GM21529 (cell line): ENCODE measurements around the gene BMP2K.
A peak's percentile ranks its signal among the peaks of the same experiment; 100 is the strongest.
"Not testable (repeated sequence)": the region's sequence is repeated elsewhere in the genome, so short reads cannot be mapped to it uniquely, and the experiment has no call there.

Experiments
- ATAC-seq: cut with Tn5 transposase; IDR thresholded peaks from one replicate; pipeline ENCODE4 v1.9.1; 2021; ENCODE audit not compliant: unreplicated experiment

The BMP2K gene

DNA sequence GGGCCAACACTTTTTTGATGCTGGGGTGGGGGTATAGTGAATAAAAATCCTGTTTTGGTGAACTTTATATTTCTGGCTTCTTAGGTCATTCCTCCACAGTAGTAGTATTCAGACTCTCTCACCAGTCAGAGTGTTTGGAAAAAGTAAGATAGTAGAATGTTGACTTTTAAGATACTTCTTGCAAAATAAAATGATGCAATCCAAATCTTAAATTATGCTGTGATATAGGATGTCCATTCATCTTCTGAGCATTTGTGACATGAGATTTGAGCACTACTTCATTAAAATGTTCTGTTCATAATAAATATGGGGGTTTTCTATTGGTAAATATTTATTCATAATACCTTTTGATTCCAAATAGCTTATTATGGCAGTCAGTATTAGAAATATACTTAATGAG is 70.1 kb downstream of the BMP2K start:
- ATAC-seq, result no peak

DNA sequence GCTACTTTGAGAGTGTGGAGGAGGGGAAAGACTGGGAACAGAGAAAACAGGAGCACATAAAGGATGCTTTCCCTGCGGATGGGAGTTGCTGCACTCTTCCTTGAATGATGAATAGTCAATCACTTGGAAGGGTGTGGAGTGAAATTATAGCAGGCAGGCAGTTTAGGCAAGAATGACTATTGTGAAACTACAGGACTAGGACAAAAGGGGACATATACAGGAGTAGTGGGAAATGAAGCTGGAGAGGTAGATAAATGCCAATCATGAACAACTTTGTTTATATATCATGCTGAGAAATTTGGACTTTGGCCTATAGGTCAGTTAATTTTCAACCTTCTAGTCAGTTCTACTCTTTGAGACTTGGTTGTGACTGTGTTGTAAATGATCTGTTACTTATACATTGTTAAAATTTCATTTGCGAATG is 86.2 kb downstream of the BMP2K start:
- ATAC-seq, result no peak

DNA sequence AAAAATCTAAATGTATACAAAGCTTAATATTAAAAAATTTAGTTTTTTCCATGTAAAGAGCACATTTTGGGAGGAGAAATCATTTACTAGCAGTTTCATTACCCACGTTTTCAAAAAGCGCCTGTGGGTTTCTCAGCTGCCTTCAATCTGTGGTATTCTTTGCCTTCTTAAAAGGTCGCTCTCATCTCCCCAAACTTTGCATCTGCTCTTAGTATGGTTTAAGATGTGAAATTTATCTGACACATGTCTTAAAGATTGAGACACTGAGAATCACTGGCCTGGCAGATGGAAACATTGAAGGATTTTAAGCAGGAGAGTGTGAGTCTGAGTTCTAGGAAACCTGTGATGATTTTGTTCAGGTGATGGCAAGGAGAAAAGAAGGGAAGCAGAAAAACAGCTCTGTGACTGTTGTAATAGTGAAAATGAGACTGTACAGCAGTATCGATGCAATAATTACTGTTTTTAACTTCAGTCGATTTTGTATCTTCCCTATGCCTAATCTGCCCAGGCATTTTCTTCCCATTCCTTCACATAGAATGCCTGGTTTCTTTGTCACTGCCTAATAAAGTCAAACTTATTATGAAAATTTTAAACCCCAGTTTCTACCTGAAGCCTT is 87.2 kb downstream of the BMP2K start:
- peak; percentile 74 for ATAC-seq

DNA sequence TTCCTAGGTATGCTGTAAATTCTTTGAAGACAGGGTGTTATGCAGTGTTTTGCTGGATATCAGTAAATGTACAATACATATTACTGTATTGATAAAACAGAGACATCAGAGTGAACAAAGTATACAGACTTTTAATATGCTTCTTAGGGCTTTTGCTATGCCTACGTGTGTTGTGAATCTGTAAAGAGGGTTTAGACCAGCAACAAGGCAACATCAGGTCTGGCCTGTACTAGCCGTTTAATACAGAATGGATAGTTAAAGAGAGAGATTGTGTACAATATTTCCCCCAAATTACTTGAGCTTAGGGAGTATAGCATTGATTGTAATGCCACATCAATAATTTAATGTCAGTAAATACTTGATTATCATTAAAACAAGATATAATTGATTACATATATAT is 87.8 kb downstream of the BMP2K start:
- ATAC-seq, result no peak

DNA sequence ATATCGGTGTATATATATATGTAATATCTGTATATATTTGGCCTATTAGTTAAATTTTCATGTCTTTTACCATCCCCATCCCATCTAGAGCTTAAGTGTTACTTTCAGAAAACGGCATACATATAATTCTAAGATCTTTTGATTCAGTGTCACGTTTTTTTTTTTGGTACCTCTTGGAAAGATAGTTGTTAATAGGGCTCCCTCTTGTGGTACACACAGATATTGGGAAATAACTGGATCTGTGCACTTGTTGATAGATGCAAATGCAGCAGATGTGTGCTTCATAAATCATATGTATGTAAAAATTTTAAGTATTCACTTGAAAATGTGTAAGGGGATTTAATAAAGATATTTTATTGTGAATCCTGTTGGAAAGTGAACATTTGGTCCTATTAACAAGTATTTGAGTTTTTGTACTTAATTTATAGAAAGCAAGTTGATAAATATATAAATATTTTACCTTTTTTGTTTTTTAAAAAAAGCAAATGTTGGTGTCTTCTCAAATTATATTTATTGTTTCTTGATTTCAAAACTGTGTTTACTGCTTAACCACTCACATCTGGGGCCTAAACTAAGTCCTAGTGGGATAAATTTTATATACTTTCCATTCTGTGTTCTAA is 88.4 kb downstream of the BMP2K start:
- ATAC-seq, result peak; percentile 52

DNA sequence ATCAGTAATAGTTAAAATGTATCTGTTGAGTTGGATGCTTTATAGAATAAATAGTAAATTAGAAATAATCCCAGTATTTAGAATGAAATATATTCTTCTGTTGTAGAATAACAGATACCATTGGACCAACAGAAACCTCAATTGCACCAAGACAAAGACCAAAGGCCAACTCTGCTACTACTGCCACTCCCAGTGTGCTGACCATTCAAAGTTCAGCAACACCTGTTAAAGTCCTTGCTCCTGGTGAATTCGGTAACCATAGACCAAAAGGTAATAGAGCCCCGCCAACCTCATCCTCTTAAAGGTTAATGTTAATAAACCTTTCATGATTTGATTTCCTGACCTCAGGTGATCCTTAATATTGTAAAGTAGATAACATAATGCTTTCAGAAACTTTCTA is 89.3 kb downstream of the BMP2K start:
- ATAC-seq, result no peak

DNA sequence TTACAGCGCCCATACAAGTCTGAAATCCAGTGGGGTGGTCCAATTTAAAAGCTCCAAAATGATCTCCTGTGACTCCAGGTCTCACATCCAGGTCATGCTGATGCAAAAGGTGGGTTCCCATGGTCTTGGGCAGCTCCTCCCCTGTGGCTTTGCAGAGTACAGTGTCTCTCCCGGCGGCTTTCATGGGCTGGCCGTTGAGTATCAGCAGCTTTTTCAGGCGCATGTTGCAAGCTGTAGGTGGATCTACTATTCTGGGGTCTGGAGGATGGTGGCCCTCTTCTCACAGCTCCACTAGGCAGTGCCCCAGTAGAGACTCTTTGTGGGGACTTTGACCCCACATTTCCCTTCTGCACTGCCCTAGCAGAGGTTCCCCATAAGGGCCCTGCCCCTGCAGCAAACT is 92.6 kb downstream of the BMP2K start:
- not testable (repeated sequence) for ATAC-seq

DNA sequence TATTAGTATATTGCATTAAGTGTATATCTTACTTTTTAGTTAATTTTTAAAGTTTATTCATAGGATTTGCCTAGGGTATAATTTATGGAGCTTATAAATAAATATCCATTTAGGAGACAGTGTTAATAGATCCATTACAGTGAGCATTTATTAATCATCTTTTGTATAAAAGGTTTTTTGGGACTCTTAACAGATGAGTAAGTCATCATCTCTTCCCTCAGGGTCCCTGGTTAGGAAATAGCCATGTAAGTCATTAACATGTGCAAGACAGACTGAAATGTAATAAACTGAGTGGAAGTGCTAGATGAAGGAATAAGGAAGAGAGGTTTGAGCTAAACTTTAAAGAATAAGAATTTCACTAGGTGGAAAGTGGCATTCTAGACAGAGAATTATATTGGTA is 93.9 kb downstream of the BMP2K start:
- no peak for ATAC-seq

DNA sequence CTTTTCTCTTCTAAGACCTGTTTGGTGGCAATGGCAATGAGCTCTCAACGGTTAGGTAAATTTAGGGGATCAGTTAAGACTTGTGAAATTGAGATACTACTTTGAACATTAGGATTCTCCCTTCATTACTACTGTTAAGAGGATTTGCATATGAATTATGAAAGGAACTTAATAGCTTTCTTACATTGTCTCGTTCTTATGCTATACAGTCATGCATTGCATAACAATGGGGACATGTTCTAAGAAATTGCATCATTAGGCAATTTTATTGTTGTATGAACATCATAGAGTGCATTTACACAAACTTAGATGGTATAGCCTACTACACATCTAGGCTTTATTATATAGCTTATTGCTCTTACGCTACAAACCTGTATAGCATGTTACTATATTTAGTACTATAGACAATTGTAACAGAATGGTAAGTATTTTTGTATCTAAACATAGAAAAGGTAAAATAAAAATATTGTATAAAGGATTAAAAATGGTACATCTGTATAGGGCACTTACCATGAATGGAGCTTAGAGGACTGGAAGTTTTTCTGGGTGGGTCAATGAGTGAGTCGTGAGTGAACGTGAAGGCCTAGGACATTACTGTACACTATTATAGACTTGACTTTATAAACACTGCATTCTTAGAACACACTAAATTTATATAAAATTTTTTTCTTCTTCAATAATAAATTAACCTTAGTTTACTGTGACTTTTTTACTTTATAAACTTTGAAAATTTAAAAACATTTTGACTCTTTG is 100.6 kb downstream of the BMP2K start:
- no peak for ATAC-seq

DNA sequence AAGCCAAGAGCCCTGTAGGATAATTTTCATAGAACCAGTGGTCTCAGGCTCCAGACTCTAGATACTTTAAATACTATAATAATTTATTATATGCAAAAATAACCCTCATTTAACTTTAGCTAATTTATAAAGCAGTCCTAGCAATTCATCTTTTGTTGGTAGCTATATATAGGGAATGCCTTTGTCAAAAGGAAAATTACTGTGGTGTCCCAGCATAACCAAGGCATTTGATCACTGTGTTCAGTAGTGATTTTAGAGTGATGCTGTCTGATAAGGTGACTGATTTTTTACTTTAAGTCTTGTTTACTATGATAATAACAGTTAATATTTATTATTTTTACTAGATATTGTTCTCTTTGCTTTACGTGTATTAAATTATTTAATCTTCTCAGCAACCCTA is 101.9 kb downstream of the BMP2K start:
- no peak for ATAC-seq

DNA sequence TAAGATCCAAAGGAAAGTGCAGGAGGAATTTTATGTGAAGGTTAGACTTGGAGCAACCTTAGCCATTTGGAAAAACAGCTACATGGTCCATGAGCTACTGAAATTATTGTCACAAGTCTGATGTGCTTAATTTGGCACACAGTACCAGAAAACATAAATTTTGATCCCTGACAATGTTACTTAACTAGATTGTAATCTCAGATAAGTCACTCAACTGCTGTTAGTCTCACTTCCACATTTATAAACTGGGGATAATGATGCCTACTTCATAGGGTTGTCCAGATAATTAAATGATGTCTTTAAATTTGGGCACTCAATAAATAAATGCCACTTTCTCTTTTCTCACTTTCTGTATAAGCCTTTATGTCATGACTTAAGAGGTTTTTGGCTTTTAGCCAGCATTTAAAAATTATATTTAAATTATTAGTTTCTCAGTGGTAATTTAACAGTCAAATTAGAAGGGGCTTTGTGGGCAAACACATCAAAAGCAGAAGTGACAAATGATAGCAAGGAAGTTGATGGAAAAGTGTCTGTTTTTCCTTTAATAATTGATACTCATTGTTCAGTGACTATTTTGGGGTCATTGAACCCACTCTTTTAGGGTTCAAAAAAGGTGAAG is 104.8 kb downstream of the BMP2K start:
- peak; percentile 53 for ATAC-seq

DNA sequence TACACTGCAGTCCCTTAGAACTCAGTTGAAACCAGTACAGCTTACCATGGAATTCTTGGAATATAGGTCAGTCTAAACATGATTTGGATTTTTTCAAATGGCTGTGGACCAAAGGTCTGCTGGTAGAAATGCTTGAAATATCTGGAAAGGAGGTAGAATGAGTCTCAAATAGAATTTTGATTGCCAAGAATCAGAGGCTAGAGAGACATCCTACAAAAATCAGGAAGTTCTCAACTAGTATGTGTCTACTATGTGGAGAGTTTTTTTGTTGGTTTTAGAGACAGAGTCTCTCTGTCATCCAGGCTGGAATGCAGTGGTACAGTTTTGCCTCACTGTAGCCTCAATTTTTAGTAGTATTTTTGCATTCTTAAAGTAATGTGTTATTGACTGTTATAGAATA is 109.4 kb downstream of the BMP2K start:
- ATAC-seq, result no peak

DNA sequence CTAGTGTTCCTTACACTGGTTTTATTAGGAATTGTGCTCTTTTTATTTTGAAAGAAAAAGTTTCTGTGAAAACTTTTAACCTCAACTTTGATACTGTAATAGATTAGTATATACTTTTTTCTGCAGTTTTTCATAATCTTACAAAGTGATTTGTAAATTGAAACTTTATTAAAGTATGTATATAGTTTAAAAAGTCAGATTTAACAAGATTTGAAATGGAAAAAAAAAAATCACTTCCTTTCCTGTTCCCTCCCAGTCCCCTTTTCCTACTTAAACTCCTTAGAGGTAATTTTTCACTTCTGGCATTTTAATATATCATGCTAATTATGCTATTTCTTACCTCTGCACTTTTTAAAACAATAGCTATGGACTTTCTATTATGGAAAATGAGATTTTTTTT is 113.8 kb downstream of the BMP2K start:
- no peak for ATAC-seq

DNA sequence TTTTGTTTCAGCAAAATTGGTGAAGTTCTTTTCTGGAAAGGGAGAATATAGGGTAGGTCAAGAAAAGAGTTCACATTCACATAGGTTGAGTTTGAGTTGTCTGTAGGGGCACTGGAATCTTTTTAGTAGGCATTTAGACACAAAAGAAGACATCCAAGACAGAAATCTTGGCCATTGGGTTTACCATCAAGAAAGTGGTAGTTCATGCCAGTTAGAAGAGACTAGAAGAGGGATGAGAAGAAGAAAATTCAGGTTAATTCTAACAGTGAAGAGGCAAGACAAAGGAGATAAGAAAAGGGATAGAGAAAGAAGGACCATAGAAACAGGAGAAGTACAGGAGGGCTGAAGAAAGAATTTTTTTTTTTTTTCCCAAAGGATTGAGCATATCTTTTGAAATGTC is 123.2 kb downstream of the BMP2K start:
- ATAC-seq, result no peak

DNA sequence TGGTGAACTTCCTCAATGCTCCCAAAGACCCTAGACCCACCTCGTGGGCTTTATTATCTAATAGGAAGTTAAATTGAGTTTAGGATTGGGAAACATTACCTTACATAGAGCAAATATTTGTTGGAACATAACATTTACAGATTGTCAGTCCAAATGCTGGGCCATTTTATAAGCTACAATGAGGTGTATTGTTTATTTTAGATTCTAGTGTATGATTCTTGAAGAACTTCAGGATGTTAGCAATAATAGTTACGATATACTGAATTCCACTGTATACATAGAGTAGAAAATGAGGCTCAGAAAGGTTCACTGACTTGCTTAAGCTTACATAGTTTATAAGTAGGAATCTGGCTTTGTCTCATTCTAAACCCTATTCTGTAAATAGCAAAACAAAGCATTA is 125.7 kb downstream of the BMP2K start:
- ATAC-seq, result no peak

DNA sequence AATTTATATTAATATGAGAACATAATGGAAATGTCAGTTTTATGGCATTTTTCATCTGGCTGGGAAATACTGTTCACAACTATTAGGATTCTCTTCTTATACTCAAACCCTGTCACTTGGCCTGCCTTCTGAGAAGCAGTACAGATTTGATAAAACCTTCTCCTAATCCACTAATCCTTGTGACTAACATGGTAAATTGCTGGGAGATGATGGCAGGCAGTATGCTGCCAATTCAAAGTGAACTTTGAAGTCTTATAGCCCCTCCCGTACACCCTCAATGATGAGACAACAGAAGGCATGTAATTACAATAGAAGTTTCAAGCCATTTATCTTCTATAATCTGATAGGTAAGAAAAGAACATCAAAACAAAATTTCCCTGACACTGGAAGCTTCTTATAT is 126.1 kb downstream of the BMP2K start:
- no peak for ATAC-seq

DNA sequence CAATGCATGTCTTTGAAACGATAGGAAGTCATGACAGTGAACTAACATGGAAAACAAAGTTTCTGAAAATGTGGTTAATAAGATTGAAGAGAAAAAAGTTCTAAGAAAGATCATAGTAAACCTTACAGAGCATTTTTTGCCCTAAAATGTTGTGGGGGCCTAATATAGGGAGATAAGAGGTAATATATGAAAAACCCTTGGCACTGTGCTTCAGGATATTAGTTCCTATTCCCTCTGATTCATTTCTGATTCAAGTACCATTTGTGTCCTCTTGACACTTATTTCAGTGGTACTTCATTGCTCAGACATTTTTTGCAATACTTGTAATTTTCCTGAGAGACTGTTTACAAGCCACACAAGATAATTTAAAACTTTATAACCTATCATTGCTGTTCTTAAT is 128.0 kb downstream of the BMP2K start:
- ATAC-seq, result no peak

DNA sequence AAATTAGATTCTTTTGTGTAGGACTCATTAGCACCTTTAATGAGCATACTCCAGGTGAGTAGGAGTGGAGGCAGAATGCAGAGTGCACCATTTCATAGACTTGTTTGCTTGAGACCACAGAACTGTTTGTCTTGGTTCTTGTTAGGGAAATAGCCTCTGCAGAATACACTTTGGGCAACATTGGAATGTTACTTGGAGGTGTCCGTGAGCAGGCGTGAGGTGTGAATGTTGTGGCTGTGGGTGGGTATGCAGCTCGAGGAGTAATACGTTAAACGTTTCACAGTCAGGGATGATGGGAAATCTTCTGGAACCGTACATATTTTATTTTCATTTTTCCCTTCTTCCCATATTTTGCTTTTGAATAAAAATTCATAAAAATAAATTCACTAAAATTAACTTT is 131.5 kb downstream of the BMP2K start:
- ATAC-seq, result no peak

DNA sequence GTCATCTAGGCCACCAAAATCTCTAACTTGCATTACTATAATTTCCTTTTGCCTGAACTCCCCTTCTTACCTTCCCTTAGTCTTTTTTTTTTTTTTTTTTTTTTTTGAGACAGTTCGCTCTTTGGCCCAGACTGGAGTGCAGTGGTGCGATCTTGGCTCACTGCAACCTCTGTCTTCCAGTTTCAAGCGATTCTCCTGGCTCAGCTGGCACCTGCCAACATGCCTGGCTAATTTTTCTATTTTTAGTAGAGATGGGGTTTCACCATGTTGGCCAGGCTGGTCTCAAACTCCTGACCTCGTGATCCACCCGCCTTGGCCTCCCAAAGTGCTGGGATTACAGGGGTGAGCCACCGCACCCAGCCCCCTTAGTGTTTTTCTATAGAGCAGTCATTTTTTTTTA is 132.8 kb downstream of the BMP2K start:
- ATAC-seq, result not testable (repeated sequence)

DNA sequence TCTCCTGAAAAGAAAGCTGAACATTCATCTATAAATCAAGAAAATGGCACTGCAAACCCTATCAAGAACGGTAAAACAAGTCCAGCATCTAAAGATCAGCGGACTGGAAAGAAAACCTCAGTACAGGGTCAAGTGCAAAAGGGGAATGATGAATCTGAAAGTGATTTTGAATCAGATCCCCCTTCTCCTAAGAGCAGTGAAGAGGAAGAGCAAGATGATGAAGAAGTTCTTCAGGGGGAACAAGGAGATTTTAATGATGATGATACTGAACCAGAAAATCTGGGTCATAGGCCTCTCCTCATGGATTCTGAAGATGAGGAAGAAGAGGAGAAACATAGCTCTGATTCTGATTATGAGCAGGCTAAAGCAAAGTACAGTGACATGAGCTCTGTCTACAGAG is 134.5 kb downstream of the BMP2K start:
- no peak for ATAC-seq

DNA sequence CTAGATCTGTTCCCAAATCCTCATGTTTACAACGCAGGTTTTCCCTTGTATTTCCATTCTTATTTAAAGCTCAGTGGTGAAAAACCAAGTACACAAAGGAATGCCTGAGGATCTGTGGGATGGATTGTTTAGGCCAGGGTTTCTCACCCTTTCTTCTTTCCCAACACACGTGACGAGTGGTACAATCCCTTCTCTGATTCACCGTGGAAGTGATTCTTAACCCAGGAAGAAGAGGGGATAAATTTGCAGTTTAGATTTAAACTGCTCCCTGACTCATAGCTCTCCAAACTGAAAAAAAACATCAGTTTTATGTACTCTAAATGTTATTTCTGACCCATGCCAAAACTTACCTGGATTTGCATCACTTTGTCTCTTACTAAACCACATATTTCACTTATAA is 146.1 kb downstream of the BMP2K start:
- no peak for ATAC-seq
